Muscle layer of colon (tissue), 2 donors: Measurements from ENCODE around the gene LKAAEAR1.

Experiments
- H3K27ac ChIP-seq: one replicate; pipeline ENCODE4 v1.7.0; 2013; ENCODE audit warnings: low read depth, mild to moderate bottlenecking, low read length, moderate library complexity
- H3K27me3 ChIP-seq, 2 donors: one replicate each; pipeline ENCODE4 v1.7.0; 2013; ENCODE audit warnings: low read length in 2 of 2, mild to moderate bottlenecking in 2 of 2; ENCODE audit not compliant: insufficient read depth in 2 of 2, control insufficient read depth in 1 of 2
- H3K36me3 ChIP-seq: one replicate; pipeline ENCODE4 v1.7.0; 2013; ENCODE audit warnings: mild to moderate bottlenecking, low read length; ENCODE audit not compliant: insufficient read depth
- H3K4me1 ChIP-seq: one replicate; pipeline ENCODE4 v1.7.0; 2013; ENCODE audit warnings: mild to moderate bottlenecking, low read length; ENCODE audit not compliant: insufficient read depth
- H3K4me3 ChIP-seq, 2 donors: one replicate each; pipeline ENCODE4 v1.7.0; 2013; ENCODE audit warnings: low read length in 2 of 2, low read depth in 1 of 2, mild to moderate bottlenecking in 1 of 2, moderate library complexity in 1 of 2
- H3K9ac ChIP-seq: one replicate; pipeline ENCODE4 v1.7.0; 2013; ENCODE audit warnings: low read length
- H3K9me3 ChIP-seq: one replicate; pipeline ENCODE4 v1.7.0; 2013; ENCODE audit warnings: mild to moderate bottlenecking, low read length
- donor health status: abdominal sarcoma.
- donor health status: Adenocarcinoma of cecum.

The LKAAEAR1 gene

GRCh38 chr20:64100946-64101688 lies 16.9 kb upstream of the LKAAEAR1 start:
- H3K4me3 ChIP-seq: no peak overlapping the region
- no peak overlapping the region for H3K9ac ChIP-seq
- H3K4me1 ChIP-seq: no peaks in the 10 kb centered on the region
- no peak overlapping the region for H3K27ac ChIP-seq
- H3K36me3 ChIP-seq: no peaks in the 10 kb centered on the region
- H3K27me3 ChIP-seq: peaks cover 14 to 55% of the 10 kb centered on the region in 2 donors
- H3K9me3 ChIP-seq: no peaks in the 10 kb centered on the region

- Histone ChIP-seq H3K27me3 (peaks cover 14 to 58% of the 10 kb centered on the region in 2 donors), H3K4me1 (no peaks in the 10 kb centered on the region), H3K4me3 (no peak overlapping the region), H3K36me3 (no peaks in the 10 kb centered on the region), H3K27ac (no peak overlapping the region), H3K9ac (no peak overlapping the region), H3K9me3 (no peaks in the 10 kb centered on the region)
Measured at GRCh38 chr20:64100566-64100888, 16.3 kb upstream of the LKAAEAR1 start.

- peaks cover 14 to 57% of the 10 kb centered on the region in 2 donors for H3K27me3 ChIP-seq
- no peak overlapping the region for H3K4me3 ChIP-seq
- no peaks in the 10 kb centered on the region for H3K9me3 ChIP-seq
- H3K27ac ChIP-seq: no peak overlapping the region
- no peaks in the 10 kb centered on the region for H3K4me1 ChIP-seq
- H3K9ac ChIP-seq: no peak overlapping the region
- H3K36me3 ChIP-seq: no peaks in the 10 kb centered on the region
Measured at GRCh38 chr20:64099880-64100565, 15.8 kb upstream of the LKAAEAR1 start.

DNA sequence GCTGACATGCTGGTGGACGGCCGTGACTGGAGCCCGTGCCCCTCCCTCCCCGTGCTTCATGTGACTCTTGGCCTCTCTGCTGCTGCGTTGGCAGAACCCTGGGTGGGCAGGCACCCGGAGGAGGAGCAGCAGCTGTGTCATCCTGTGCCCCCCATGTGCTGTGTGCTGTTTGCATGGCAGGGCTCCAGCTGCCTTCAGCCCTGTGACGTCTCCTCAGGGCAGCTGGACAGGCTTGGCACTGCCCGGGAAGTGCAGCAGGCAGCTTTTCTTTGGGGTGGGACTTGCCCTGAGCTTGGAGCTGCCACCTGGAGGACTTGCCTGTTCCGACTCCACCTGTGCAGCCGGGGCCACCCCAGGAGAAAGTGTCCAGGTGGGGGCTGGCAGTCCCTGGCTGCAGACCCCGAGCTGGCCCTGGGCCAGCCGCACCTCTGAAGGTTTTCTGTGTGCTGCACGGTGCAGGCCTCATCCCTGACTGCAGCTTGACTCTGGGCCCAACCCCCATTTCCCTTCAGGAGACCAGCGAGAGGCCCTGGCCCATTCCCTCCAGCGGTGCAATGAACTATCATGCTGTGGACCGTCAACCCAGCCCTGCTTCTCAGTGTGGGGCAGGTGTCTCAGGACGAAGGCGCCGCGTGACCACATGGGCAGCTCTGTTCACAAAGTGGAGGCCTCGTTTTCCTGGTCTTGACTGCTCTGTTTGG lies 15.0 kb upstream of the LKAAEAR1 start:
- H3K36me3 ChIP-seq: no peaks in the 10 kb centered on the region
- H3K9ac ChIP-seq: no peak overlapping the region
- peaks cover 14 to 49% of the 10 kb centered on the region in 2 donors for H3K27me3 ChIP-seq
- H3K4me3 ChIP-seq: no peak overlapping the region
- H3K9me3 ChIP-seq: no peaks in the 10 kb centered on the region
- no peaks in the 10 kb centered on the region for H3K4me1 ChIP-seq
- H3K27ac ChIP-seq: no peak overlapping the region

- Histone ChIP-seq H3K27ac (no peak overlapping the region), H3K4me3 (no peak overlapping the region), H3K9me3 (no peaks in the 10 kb centered on the region), H3K9ac (no peak overlapping the region), H3K36me3 (no peaks in the 10 kb centered on the region), H3K27me3 (peaks cover 14 to 43% of the 10 kb centered on the region in 2 donors), H3K4me1 (no peaks in the 10 kb centered on the region)
Measured at GRCh38 chr20:64098471-64099013, 14.3 kb upstream of the LKAAEAR1 start.

- Histone ChIP-seq H3K27me3 (peaks cover 11 to 23% of the 10 kb centered on the region in 2 donors), H3K36me3 (no peaks in the 10 kb centered on the region), H3K4me1 (no peaks in the 10 kb centered on the region), H3K4me3 (no peak overlapping the region), H3K9ac (no peak overlapping the region), H3K9me3 (no peaks in the 10 kb centered on the region), H3K27ac (no peak overlapping the region)
Measured at GRCh38 chr20:64096535-64096934, 12.3 kb upstream of the LKAAEAR1 start.

- Histone ChIP-seq H3K27me3 (peaks cover 5 to 17% of the 10 kb centered on the region in 2 donors), H3K36me3 (no peaks in the 10 kb centered on the region), H3K4me3 (no peak overlapping the region), H3K27ac (no peak overlapping the region), H3K9me3 (no peaks in the 10 kb centered on the region), H3K9ac (no peak overlapping the region), H3K4me1 (no peaks in the 10 kb centered on the region)
Measured at GRCh38 chr20:64095927-64096326, 11.7 kb upstream of the LKAAEAR1 start.

- H3K27me3 ChIP-seq: peaks cover 0 to 12% of the 10 kb centered on the region in 2 donors
- H3K4me1 ChIP-seq: no peaks in the 10 kb centered on the region
- no peak overlapping the region for H3K4me3 ChIP-seq
- no peaks in the 10 kb centered on the region for H3K36me3 ChIP-seq
- H3K27ac ChIP-seq: no peak overlapping the region
- H3K9ac ChIP-seq: no peak overlapping the region
- H3K9me3 ChIP-seq: no peaks in the 10 kb centered on the region
Measured at GRCh38 chr20:64095455-64095854, 11.3 kb upstream of the LKAAEAR1 start.

DNA sequence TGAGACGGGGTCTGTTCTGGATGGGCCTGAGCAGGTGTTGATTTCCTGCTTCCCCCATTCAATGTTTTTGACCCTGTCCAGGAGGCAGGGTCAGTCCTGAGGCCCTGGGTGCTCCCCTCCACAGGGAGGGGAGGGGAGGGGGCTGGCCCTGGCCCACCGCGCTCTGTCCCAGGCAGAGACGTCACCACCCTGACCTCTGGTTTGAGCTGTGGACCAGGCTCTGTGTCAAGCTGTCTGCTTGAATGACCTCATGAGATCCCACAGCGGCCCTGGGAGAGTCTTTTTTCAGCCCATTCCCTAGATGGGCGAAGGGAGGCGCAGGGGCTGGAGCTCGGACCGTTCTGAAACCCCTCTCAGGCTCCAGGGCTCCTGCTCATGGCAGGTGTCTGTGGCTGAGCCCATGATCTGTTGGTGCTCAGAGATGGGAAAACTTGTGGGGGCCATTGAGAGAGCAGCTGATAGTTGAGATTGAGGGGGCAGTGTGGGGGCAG lies 8.9 kb upstream of the LKAAEAR1 start:
- no peak overlapping the region for H3K4me3 ChIP-seq
- no peaks in the 10 kb centered on the region for H3K4me1 ChIP-seq
- H3K9ac ChIP-seq: no peak overlapping the region
- no peaks in the 10 kb centered on the region for H3K36me3 ChIP-seq
- H3K9me3 ChIP-seq: no peaks in the 10 kb centered on the region
- peaks cover 0 to 7% of the 10 kb centered on the region in 2 donors for H3K27me3 ChIP-seq
- H3K27ac ChIP-seq: no peak overlapping the region

DNA sequence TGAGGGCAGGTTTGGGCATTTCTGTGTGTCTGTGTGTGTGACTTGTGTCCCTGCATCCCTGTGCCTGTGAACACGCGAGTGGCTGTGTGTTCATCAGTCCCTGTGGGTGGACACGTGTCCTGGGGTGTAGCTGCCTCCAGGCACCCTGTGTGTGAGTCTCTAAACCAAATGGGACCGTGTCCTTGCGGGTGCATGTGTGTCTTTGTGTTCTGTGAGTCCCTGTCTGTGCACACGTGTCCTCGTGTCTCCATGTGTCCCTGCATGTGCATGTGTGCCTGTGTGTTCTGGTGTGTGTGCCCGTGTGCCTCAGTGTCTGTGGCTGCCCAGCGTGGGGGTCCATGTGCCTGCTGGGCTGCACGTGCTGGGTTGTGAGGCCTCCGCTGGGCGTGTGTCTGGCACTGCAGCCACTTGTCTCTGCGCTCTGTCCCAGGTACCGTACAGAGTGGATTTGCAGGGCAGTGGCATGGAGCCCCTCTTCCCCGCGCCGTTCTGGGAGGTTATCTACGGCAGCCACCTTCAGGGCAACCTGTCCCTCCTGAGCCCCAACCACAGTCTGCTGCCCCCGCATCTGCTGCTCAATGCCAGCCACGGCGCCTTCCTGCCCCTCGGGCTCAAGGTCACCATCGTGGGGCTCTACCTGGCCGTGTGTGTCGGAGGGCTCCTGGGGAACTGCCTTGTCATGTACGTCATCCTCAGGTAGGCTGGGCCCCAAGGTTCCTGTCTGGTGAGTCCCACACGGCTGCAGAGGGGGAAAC lies 8.2 kb upstream of the LKAAEAR1 start:
- H3K27ac ChIP-seq: no peak overlapping the region
- H3K9me3 ChIP-seq: no peaks in the 10 kb centered on the region
- H3K4me3 ChIP-seq: no peak overlapping the region
- H3K4me1 ChIP-seq: no peaks in the 10 kb centered on the region
- H3K9ac ChIP-seq: no peak overlapping the region
- no peaks in the 10 kb centered on the region for H3K36me3 ChIP-seq
- peaks cover 0 to 11% of the 10 kb centered on the region in 2 donors for H3K27me3 ChIP-seq

DNA sequence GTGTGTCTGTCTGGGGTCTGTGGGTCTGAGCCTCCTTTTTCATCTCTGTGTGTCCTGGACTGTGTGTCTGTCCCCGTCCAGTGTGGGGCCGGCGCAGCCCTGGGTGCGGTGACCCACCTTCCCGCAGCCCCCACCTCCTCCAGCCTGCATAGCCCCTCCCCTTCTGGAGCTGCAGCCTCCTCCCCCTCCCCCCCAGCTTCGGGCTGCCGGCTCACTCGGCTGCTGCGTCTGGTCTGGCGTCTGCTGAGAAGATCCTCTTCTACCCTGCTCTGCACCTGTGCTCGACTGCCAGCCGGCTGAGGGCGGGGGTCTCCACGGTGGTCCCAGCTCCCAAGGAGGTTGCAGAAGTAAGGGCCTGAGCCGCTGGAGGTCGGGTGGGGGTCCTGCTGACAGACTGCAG lies 7.6 kb upstream of the LKAAEAR1 start:
- Histone ChIP-seq H3K27ac (no peak overlapping the region), H3K9ac (no peak overlapping the region), H3K27me3 (peaks cover 0 to 11% of the 10 kb centered on the region in 2 donors), H3K9me3 (no peaks in the 10 kb centered on the region), H3K4me3 (no peak overlapping the region), H3K36me3 (no peaks in the 10 kb centered on the region), H3K4me1 (no peaks in the 10 kb centered on the region)
